ENCODE results near the gene MAGED4.
"Not testable (repeated sequence)": the region's sequence is repeated elsewhere in the genome, so short reads cannot be mapped to it uniquely, and the experiment has no call there.

MAGED4 gene

GRCh38 chrX:52166840-52167239, 17.8 kb upstream of the MAGED4 start:
- H3K9ac ChIP-seq, result no peak overlapping the region
- H3K27me3 ChIP-seq (ENCODE audit: control insufficient read depth, insufficient read depth, low read length), result no peaks in the 10 kb centered on the region
- H3K4me1 ChIP-seq, result no peaks in the 10 kb centered on the region
- H3K36me3 ChIP-seq (ENCODE audit: control insufficient read depth, insufficient read depth, low read length), result no peaks in the 10 kb centered on the region
- TF ChIP-seq CTCF (IDR thresholded peaks at IDR 0.05), result no peak
- H3K4me2 ChIP-seq (ENCODE audit: low read length), result no peak overlapping the region
- H2AFZ ChIP-seq, result no peak overlapping the region
- H3K9me3 ChIP-seq (ENCODE audit: control insufficient read depth, low read length), result no peaks in the 10 kb centered on the region
- H3K4me3 ChIP-seq (ENCODE audit: low read depth, low read length), result no peak overlapping the region
- no peak overlapping the region for H3K27ac ChIP-seq
- no peaks in the 10 kb centered on the region for H3K79me2 ChIP-seq

- not testable (repeated sequence) for H3K27me3 ChIP-seq (ENCODE audit: control insufficient read depth, insufficient read depth, low read length); H3K9me3 ChIP-seq (ENCODE audit: control insufficient read depth, low read length); H3K4me3 ChIP-seq (ENCODE audit: low read depth, low read length); H3K4me1 ChIP-seq; H3K9ac ChIP-seq; H3K79me2 ChIP-seq; H2AFZ ChIP-seq; H3K36me3 ChIP-seq (ENCODE audit: control insufficient read depth, insufficient read depth, low read length); H3K4me2 ChIP-seq (ENCODE audit: low read length); H3K27ac ChIP-seq
Observed at GRCh38 chrX:52171055-52171454, 13.6 kb upstream of the MAGED4 start.

- not testable (repeated sequence) for H3K4me3 ChIP-seq (ENCODE audit: low read depth, low read length); H3K27me3 ChIP-seq (ENCODE audit: control insufficient read depth, insufficient read depth, low read length); H3K4me1 ChIP-seq; H3K9me3 ChIP-seq (ENCODE audit: control insufficient read depth, low read length); H3K36me3 ChIP-seq (ENCODE audit: control insufficient read depth, insufficient read depth, low read length); H2AFZ ChIP-seq; H3K9ac ChIP-seq; H3K79me2 ChIP-seq; H3K4me2 ChIP-seq (ENCODE audit: low read length); H3K27ac ChIP-seq
Observed at GRCh38 chrX:52185078-52185453, 378 bp downstream of the MAGED4 start.

GRCh38 chrX:52211405-52211804, 26.7 kb downstream of the MAGED4 start:
- not testable (repeated sequence) for H3K27ac ChIP-seq; H3K4me2 ChIP-seq (ENCODE audit: low read length)

GRCh38 chrX:52213276-52213675, 28.6 kb downstream of the MAGED4 start:
- Histone ChIP-seq H3K36me3 (ENCODE audit: control insufficient read depth, insufficient read depth, low read length) (no peaks in the 10 kb centered on the region), H3K79me2 (no peaks in the 10 kb centered on the region), H2AFZ (no peak overlapping the region), H3K9me3 (ENCODE audit: control insufficient read depth, low read length) (no peaks in the 10 kb centered on the region), H3K4me3 (ENCODE audit: low read depth, low read length) (no peak overlapping the region), H3K27me3 (ENCODE audit: control insufficient read depth, insufficient read depth, low read length) (no peaks in the 10 kb centered on the region), H3K4me2 (ENCODE audit: low read length) (no peak overlapping the region), H3K4me1 (no peaks in the 10 kb centered on the region), H3K27ac (no peak overlapping the region), H3K9ac (no peak overlapping the region)
- TF ChIP-seq CTCF (IDR thresholded peaks at IDR 0.05), result no peak

More at GRCh38 chrX:52211405-52211804, 26.7 kb downstream of the MAGED4 start:
- not testable (repeated sequence) for H3K27me3 ChIP-seq (ENCODE audit: control insufficient read depth, insufficient read depth, low read length); H3K4me1 ChIP-seq; H3K9me3 ChIP-seq (ENCODE audit: control insufficient read depth, low read length); H3K9ac ChIP-seq; H3K4me3 ChIP-seq (ENCODE audit: low read depth, low read length); H2AFZ ChIP-seq; H3K79me2 ChIP-seq; H3K36me3 ChIP-seq (ENCODE audit: control insufficient read depth, insufficient read depth, low read length)

GRCh38 chrX:52216541-52216940, 31.9 kb downstream of the MAGED4 start:
- no peaks in the 10 kb centered on the region for H3K4me1 ChIP-seq
- H3K9me3 ChIP-seq (ENCODE audit: control insufficient read depth, low read length), result no peaks in the 10 kb centered on the region
- H3K9ac ChIP-seq, result no peak overlapping the region
- no peak overlapping the region for H2AFZ ChIP-seq
- no peak for TF ChIP-seq CTCF (IDR thresholded peaks at IDR 0.05)
- H3K27ac ChIP-seq, result no peak overlapping the region
- H3K79me2 ChIP-seq, result no peaks in the 10 kb centered on the region
- H3K27me3 ChIP-seq (ENCODE audit: control insufficient read depth, insufficient read depth, low read length), result no peaks in the 10 kb centered on the region
- H3K4me3 ChIP-seq (ENCODE audit: low read depth, low read length), result no peak overlapping the region
- no peaks in the 10 kb centered on the region for H3K36me3 ChIP-seq (ENCODE audit: control insufficient read depth, insufficient read depth, low read length)
- no peak overlapping the region for H3K4me2 ChIP-seq (ENCODE audit: low read length)
